SU-DHL-6 (cell line): ENCODE results near the gene KDM4B.

ENCODE experiments used
- CTCF ChIP-seq: fragments of 200-600 bp; sonication (generic); IDR thresholded peaks from one replicate; pipeline ENCODE4 v1.5.1; 2017; ENCODE audit warnings: antibody characterized with exemption, mild to moderate bottlenecking, low read length, moderate library complexity; ENCODE audit not compliant: insufficient read depth, poor library complexity, severe bottlenecking
- EZH2phosphoT487 ChIP-seq: fragments of 200-600 bp; sonication (generic), shearing (Covaris generic); conservative IDR thresholded peaks from 2 replicates; pipeline ENCODE4 v1.6.1; 2018; ENCODE audit warnings: mild to moderate bottlenecking, antibody characterized with exemption, low read length, moderate library complexity, mixed read lengths

GRCh38 chr19:4951656-4952055 is 17.3 kb upstream of the KDM4B start:
- TF ChIP-seq CTCF (no peak), EZH2phosphoT487 (no peak)
